WTC11 (cell line): ENCODE results near the gene BCAS1.

Source experiments
- CTCF ChIP-seq: fragments of 200-600 bp; IDR thresholded peaks from 2 replicates; pipeline ENCODE4 v1.8.0; 2022; ENCODE audit warnings: antibody characterized with exemption
- E2F4 ChIP-seq: sonication (generic); formaldehyde crosslinking; IDR thresholded peaks from 2 replicates; pipeline ENCODE4 v1.8.1; 2022; ENCODE audit warnings: low read depth, mild to moderate bottlenecking, moderate library complexity, missing genetic modification reagents, borderline replicate concordance
- JUN ChIP-seq: sonication (generic); formaldehyde crosslinking; IDR thresholded peaks from 2 replicates; pipeline ENCODE4 v1.8.0; 2023; ENCODE audit warnings: mild to moderate bottlenecking, missing genetic modification reagents
- MAX ChIP-seq: sonication (generic); formaldehyde crosslinking; IDR thresholded peaks from 2 replicates; pipeline ENCODE4 v1.8.0; 2022; ENCODE audit warnings: mild to moderate bottlenecking, missing genetic modification reagents
- NR1H2 ChIP-seq: sonication (generic); formaldehyde crosslinking; IDR thresholded peaks from 2 replicates; pipeline ENCODE4 v1.9.0; 2021; ENCODE audit warnings: mild to moderate bottlenecking, moderate library complexity, missing genetic modification reagents
- SMAD4 ChIP-seq: sonication (generic); formaldehyde crosslinking; IDR thresholded peaks from 2 replicates; pipeline ENCODE4 v1.8.0; 2022; ENCODE audit warnings: mild to moderate bottlenecking, missing genetic modification reagents
- ZNF138 ChIP-seq: sonication (generic); formaldehyde crosslinking; conservative IDR thresholded peaks from 2 replicates; pipeline ENCODE4 v1.8.1; 2022; ENCODE audit warnings: mild to moderate bottlenecking, moderate library complexity, missing genetic modification reagents

- no peak for TF ChIP-seq CTCF
- TF ChIP-seq JUN (CRISPR knock-in tag) = no peak
- TF ChIP-seq ZNF138 = no peak
- TF ChIP-seq SMAD4 (CRISPR knock-in tag) = no peak
- no peak for TF ChIP-seq E2F4 (CRISPR knock-in tag)
- no peak for TF ChIP-seq MAX (CRISPR knock-in tag)
- TF ChIP-seq NR1H2 (CRISPR knock-in tag) = no peak
Observed at GRCh38 chr20:54093423-54094267, 23.3 kb upstream of the BCAS1 start.
